Gastroesophageal sphincter (tissue), 4 donors: Measurements from ENCODE around the gene PPM1A. TPM values are rescaled to one million over a fixed set of nuclear protein-coding genes. Genes with fewer than 3 reads are reported as not detected.

Source experiments
- ATAC-seq: fragments of 150-250 bp; one replicate; pipeline ENCODE4 v1.9.1; 2016; ENCODE audit warnings: mild to moderate bottlenecking, moderate library complexity
- H3K27ac ChIP-seq, 4 donors: fragments of 200-600 bp; sonication (generic) in 3 of 4; 1 replicate in 3 of 4; 2 replicates in 1 of 4; pipeline ENCODE4 v1.5.1; 2016 to 2019
- H3K27me3 ChIP-seq: fragments of 200-600 bp; sonication (generic); one replicate; pipeline ENCODE4 v1.5.1; 2019
- H3K36me3 ChIP-seq, 2 donors: fragments of 200-600 bp; sonication (generic); one replicate each; pipeline ENCODE4 v1.5.1; 2019; ENCODE audit warnings: control low read depth in 1 of 2
- H3K4me1 ChIP-seq, 3 donors: fragments of 200-600 bp; sonication (generic); 1 replicate in 2 of 3; 2 replicates in 1 of 3; pipeline ENCODE4 v1.5.1; 2016 to 2019; ENCODE audit warnings: control low read depth in 2 of 3
- H3K4me3 ChIP-seq, 2 donors: fragments of 200-600 bp; sonication (generic); one replicate each; pipeline ENCODE4 v1.5.1; 2019; ENCODE audit warnings: mild to moderate bottlenecking in 1 of 2, moderate library complexity in 1 of 2
- H3K9me3 ChIP-seq, 3 donors: fragments of 200-600 bp; sonication (generic); one replicate each; pipeline ENCODE4 v1.5.1; 2017 to 2019; ENCODE audit warnings: control low read depth in 2 of 3
- CTCF ChIP-seq, 4 experiments: fragments of 200-600 bp in 2 of 4; fragments of 450-650 bp in 2 of 4; sonication (generic) in 1 of 4; IDR thresholded peaks; one replicate each; pipeline ENCODE4 v1.5.1; 2017 to 2019; ENCODE audit warnings: antibody characterized with exemption in 4 of 4, mild to moderate bottlenecking in 2 of 4, moderate library complexity in 2 of 4
- EP300 ChIP-seq: sonication (generic); formaldehyde crosslinking; IDR thresholded peaks from one replicate; pipeline ENCODE4 v1.6.1; 2017; ENCODE audit warnings: antibody characterized with exemption, mild to moderate bottlenecking
- POLR2A ChIP-seq, 2 donors: fragments of 450-650 bp; IDR thresholded peaks; one replicate each; pipeline ENCODE4 v1.6.1; 2017; ENCODE audit warnings: antibody characterized with exemption in 2 of 2, mild to moderate bottlenecking in 2 of 2, moderate library complexity in 1 of 2
- POLR2AphosphoS5 ChIP-seq: sonication (generic); formaldehyde crosslinking; IDR thresholded peaks from one replicate; pipeline ENCODE4 v1.6.1; 2017; ENCODE audit warnings: antibody characterized with exemption
- WGBS, 2 donors: methylation state at CpG; one replicate each; pipeline ENCODE4 v1.1.5; 2018; ENCODE audit warnings: low coverage in 1 of 2; 5-methylcytosine and 5-hydroxymethylcytosine counted together
- total RNA-seq, 4 donors: library from RNA; depleted of rRNA; stranded (reverse); fragments of >200 nt; gene quantifications; one replicate each; pipeline ENCODE4 v1.1.0, GENCODE V29; 2016

Gene PPM1A
- total RNA-seq, 4 donors from 2014 or later: 57.1 to 82.2 (median 70.0) TPM

- Histone ChIP-seq H3K9me3 (no peaks in the 10 kb centered on the region), H3K27me3 (no peaks in the 10 kb centered on the region), H3K27ac (no peak overlapping the region), H3K4me3 (no peak overlapping the region), H3K36me3 (no peaks in the 10 kb centered on the region), H3K4me1 (peaks cover 0 to 9% (median 0%) of the 10 kb centered on the region in 3 donors)
- 53 to 100% methylated on average over 1 to 2 of the region's 2 CpGs for WGBS, 2 donors
- TF ChIP-seq POLR2AphosphoS5: no peak
- TF ChIP-seq POLR2A (IDR thresholded peaks at IDR 0.05): no peak
- no peak for TF ChIP-seq EP300
- no peak for TF ChIP-seq CTCF (IDR thresholded peaks at IDR 0.05)
- ATAC-seq: no peak
Measured at GRCh38 chr14:60226298-60226697, 22.7 kb upstream of the PPM1A start.

GRCh38 chr14:60227291-60227690, 21.7 kb upstream of the PPM1A start:
- no peaks in the 10 kb centered on the region for H3K36me3 ChIP-seq
- no peak for ATAC-seq
- no peaks in the 10 kb centered on the region for H3K27me3 ChIP-seq
- peaks cover 0 to 8% (median 0%) of the 10 kb centered on the region in 3 donors for H3K9me3 ChIP-seq
- no peak overlapping the region for H3K4me3 ChIP-seq
- WGBS, 2 donors: 100% methylated on average over 1 of the region's 1 CpG
- H3K27ac ChIP-seq: no peak overlapping the region
- no peak for TF ChIP-seq POLR2AphosphoS5
- no peak for TF ChIP-seq POLR2A (IDR thresholded peaks at IDR 0.05)
- no peak for TF ChIP-seq EP300
- peaks cover 0 to 9% (median 0%) of the 10 kb centered on the region in 3 donors for H3K4me1 ChIP-seq

- no peaks in the 10 kb centered on the region for H3K4me1 ChIP-seq
- H3K4me3 ChIP-seq: no peak overlapping the region
- H3K9me3 ChIP-seq: peaks cover 0 to 10% (median 0%) of the 10 kb centered on the region in 3 donors
- no peak for ATAC-seq
- H3K36me3 ChIP-seq: no peaks in the 10 kb centered on the region
- no peaks in the 10 kb centered on the region for H3K27me3 ChIP-seq
- TF ChIP-seq EP300: no peak
- no peak for TF ChIP-seq POLR2A (IDR thresholded peaks at IDR 0.05)
- TF ChIP-seq CTCF (IDR thresholded peaks at IDR 0.05): no peak
- no peak for TF ChIP-seq POLR2AphosphoS5
- no peak overlapping the region for H3K27ac ChIP-seq
Measured at GRCh38 chr14:60229614-60230013, 19.4 kb upstream of the PPM1A start.

- TF ChIP-seq POLR2AphosphoS5 (no peak), CTCF (IDR thresholded peaks at IDR 0.05) (no peak), POLR2A (IDR thresholded peaks at IDR 0.05) (no peak), EP300 (no peak)
- WGBS, 2 donors: 100% methylated on average over 1 of the region's 1 CpG
Measured at GRCh38 chr14:60232185-60232584, 16.8 kb upstream of the PPM1A start.

GRCh38 chr14:60233251-60233650, 15.8 kb upstream of the PPM1A start:
- no peak for TF ChIP-seq POLR2A (IDR thresholded peaks at IDR 0.05)
- no peak for TF ChIP-seq CTCF (IDR thresholded peaks at IDR 0.05)
- TF ChIP-seq POLR2AphosphoS5: no peak
- no peak for TF ChIP-seq EP300
- Histone ChIP-seq H3K27me3 (no peaks in the 10 kb centered on the region), H3K4me3 (no peak overlapping the region), H3K4me1 (no peaks in the 10 kb centered on the region), H3K36me3 (no peaks in the 10 kb centered on the region), H3K27ac (no peak overlapping the region), H3K9me3 (peaks cover 0 to 10% (median 0%) of the 10 kb centered on the region in 3 donors)
- 74 to 86% methylated on average over 2 to 3 of the region's 3 CpGs for WGBS, 2 donors
- no peak for ATAC-seq

More at GRCh38 chr14:60232185-60232584, 16.8 kb upstream of the PPM1A start:
- Histone ChIP-seq H3K4me1 (no peaks in the 10 kb centered on the region), H3K9me3 (peaks cover 0 to 10% (median 0%) of the 10 kb centered on the region in 3 donors), H3K36me3 (no peaks in the 10 kb centered on the region), H3K27ac (no peak overlapping the region), H3K27me3 (no peaks in the 10 kb centered on the region), H3K4me3 (no peak overlapping the region)
- ATAC-seq: no peak
